Activated naive CD4-positive, alpha-beta T cell treated with anti-CD3 and anti-CD28 coated beads, Interleukin-2, amount 50 U/mL, for 16 hours (primary cell): ENCODE results near the gene PHF2.

ENCODE experiments used
- DNase-seq: peaks from one replicate; pipeline ENCODE4 v3.0.0-alpha.2; 2020

The PHF2 gene

GRCh38 chr9:93713716-93714115, 137.3 kb downstream of the PHF2 start:
- DNase-seq, result no peak

- no peak for DNase-seq
Measured at GRCh38 chr9:93721417-93721965, 145.1 kb downstream of the PHF2 start.

GRCh38 chr9:93724852-93725251, 148.5 kb downstream of the PHF2 start:
- no peak for DNase-seq

GRCh38 chr9:93725382-93725781, 149.0 kb downstream of the PHF2 start:
- DNase-seq, result no peak

GRCh38 chr9:93726147-93726546, 149.8 kb downstream of the PHF2 start:
- no peak for DNase-seq
